ENCODE measurements around the gene ARHGEF19. TPM values are rescaled to one million over a fixed set of nuclear protein-coding genes. Genes with fewer than 3 reads are reported as not detected.

The ARHGEF19 gene
- total RNA-seq, 4 donors from 2014 or later = 2.6 to 10.6 (median 3.9) TPM

- TF ChIP-seq CTCF (IDR thresholded peaks at IDR 0.05) = no peak
- DNase-seq (ENCODE audit: low spot score) = no peak
- no peak for ATAC-seq (ENCODE audit: low FRiP score)
Observed at GRCh38 chr1:16186655-16187235, 25.7 kb downstream of the ARHGEF19 start.

- DNase-seq (ENCODE audit: low spot score) = no peak
- TF ChIP-seq CTCF (IDR thresholded peaks at IDR 0.05) = no peak
- ATAC-seq (ENCODE audit: low FRiP score) = no peak
Observed at GRCh38 chr1:16184557-16185303, 27.7 kb downstream of the ARHGEF19 start.

- no peak for DNase-seq (ENCODE audit: low spot score)
- TF ChIP-seq CTCF (IDR thresholded peaks at IDR 0.05) = no peak
- no peak for ATAC-seq (ENCODE audit: low FRiP score)
Observed at GRCh38 chr1:16183765-16184556, 28.5 kb downstream of the ARHGEF19 start.

GRCh38 chr1:16183179-16183578, 29.3 kb downstream of the ARHGEF19 start:
- ATAC-seq (ENCODE audit: low FRiP score) (peak; percentile 72), DNase-seq (ENCODE audit: low spot score) (no peak)
- no peak for TF ChIP-seq CTCF (IDR thresholded peaks at IDR 0.05)

GRCh38 chr1:16181887-16182719, 30.3 kb downstream of the ARHGEF19 start:
- ATAC-seq (ENCODE audit: low FRiP score) = peak; percentile 89

More at GRCh38 chr1:16181887-16182719, 30.3 kb downstream of the ARHGEF19 start:
- no peak for TF ChIP-seq CTCF (IDR thresholded peaks at IDR 0.05)
- DNase-seq (ENCODE audit: low spot score) = peak; percentile 48
